Activated naive CD4-positive, alpha-beta T cell treated with anti-CD3 and anti-CD28 coated beads for 36 hours (primary cell): ENCODE results near the gene PECR. TPM values are rescaled to one million over a fixed set of nuclear protein-coding genes. Genes with fewer than 3 reads are reported as not detected.
"Not testable (repeated sequence)": the region's sequence is repeated elsewhere in the genome, so short reads cannot be mapped to it uniquely, and the experiment has no call there.

Experiments
- CTCF ChIA-PET: fragments of 350-600 bp; sonication (Branson Sonifier 250); formaldehyde crosslinking; loops from one replicate; lab custom pipeline; 2021; ENCODE audit warnings: antibody characterized with exemption; lab: Charles Lee
- DNase-seq: peaks from one replicate; pipeline ENCODE4 v3.0.0-alpha.2; 2020
- H3K27ac Mint-ChIP-seq: one replicate; pipeline ENCODE4 v1.8.0; 2021; ENCODE audit warnings: mild to moderate bottlenecking, mixed read lengths
- H3K27me3 Mint-ChIP-seq: one replicate; pipeline ENCODE4 v1.8.0; 2021; ENCODE audit warnings: low read depth, mixed read lengths
- H3K36me3 Mint-ChIP-seq: one replicate; pipeline ENCODE4 v1.8.0; 2021; ENCODE audit warnings: low read depth, mixed read lengths
- H3K4me1 Mint-ChIP-seq: one replicate; pipeline ENCODE4 v1.8.0; 2021; ENCODE audit warnings: low read depth, mixed read lengths
- H3K4me3 Mint-ChIP-seq: one replicate; pipeline ENCODE4 v1.8.0; 2021; ENCODE audit warnings: mild to moderate bottlenecking, moderate library complexity, mixed read lengths
- H3K9me3 Mint-ChIP-seq: one replicate; pipeline ENCODE4 v1.8.0; 2021; ENCODE audit warnings: mixed read lengths
- intact Hi-C: fragments of 100-400 bp; cut with micrococcal nuclease; formaldehyde crosslinking; loops from one replicate; pipeline ENCODE4 v1.15.1; 2023
- total RNA-seq, 2 experiments: library from RNA; stranded (reverse); gene quantifications; one replicate each; pipeline ENCODE4 v1.2.3, GENCODE V29; 2021

The PECR gene
- total RNA-seq, 2 experiments from 2014 or later, result 18.8 to 20.9 TPM

DNA sequence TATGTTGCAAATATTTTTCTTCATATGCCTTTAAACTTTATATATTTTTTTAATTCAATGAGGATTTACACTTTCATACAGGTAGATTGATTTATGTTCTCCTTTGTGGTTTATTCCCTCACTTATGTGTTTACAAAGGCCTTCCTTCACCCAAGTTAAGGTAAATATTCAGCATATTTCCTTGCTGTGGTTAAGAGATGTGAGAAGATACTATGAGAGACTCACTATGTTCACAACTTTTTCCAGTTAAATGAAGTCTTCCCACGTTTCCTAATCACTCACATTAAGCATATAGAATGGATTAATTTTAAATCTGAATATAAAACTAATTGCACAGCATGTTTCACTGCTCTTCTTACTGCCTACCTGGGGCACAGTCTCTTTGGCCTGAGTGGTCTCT lies 597 bp downstream of the PECR start:
- Mint-ChIP-seq H3K36me3 (no peaks in the 10 kb centered on the region), H3K27ac (peak overlapping the region; percentile 75), H3K4me3 (peak overlapping the region; percentile 87), H3K27me3 (no peaks in the 10 kb centered on the region), H3K4me1 (peaks cover 59% of the 10 kb centered on the region), H3K9me3 (no peaks in the 10 kb centered on the region)
- DNase-seq, result no peak
- intact Hi-C loops, result loop anchor here (10.0 kb wide), 1 partner anchor 766 kb away; the partner anchor contains the start of gene ATIC
- CTCF ChIA-PET, result interaction anchor here (0.9 to 2.5 kb wide), 5 partner anchors 12 to 47 kb away, joined by 3 to 8 read pairs (median 6); no protein-coding TSS in a partner anchor

DNA sequence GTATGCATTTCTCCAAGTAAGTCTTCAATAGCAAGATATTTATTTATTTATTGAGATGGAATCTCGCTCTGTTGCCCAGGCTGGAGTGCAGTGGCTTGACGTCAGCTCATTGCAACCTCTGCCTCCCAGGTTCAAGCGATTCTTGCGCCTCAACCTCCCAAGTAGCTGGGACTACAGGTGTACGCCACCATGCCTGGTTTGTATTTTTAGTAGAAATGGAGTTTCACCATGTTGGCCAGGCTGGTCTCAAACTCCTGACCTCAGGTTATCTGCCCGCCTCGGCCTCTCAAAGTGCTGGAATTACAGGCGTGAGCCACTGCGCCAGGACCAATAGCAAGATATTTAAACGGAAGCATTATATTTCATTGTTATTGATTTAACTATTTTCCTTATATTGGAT lies 1.6 kb downstream of the PECR start:
- H3K9me3 Mint-ChIP-seq, DNase-seq, H3K27me3 Mint-ChIP-seq, H3K27ac Mint-ChIP-seq, H3K36me3 Mint-ChIP-seq, H3K4me3 Mint-ChIP-seq: not testable (repeated sequence)
- CTCF ChIA-PET, result interaction anchor here (1.5 kb wide), 1 partner anchor 21 kb away, joined by 8 read pairs; no protein-coding TSS in a partner anchor
- intact Hi-C loops, result loop anchor here (10.0 kb wide), 1 partner anchor 765 kb away; the partner anchor contains the start of gene ATIC
- H3K4me1 Mint-ChIP-seq, result peaks cover 59% of the 10 kb centered on the region

DNA sequence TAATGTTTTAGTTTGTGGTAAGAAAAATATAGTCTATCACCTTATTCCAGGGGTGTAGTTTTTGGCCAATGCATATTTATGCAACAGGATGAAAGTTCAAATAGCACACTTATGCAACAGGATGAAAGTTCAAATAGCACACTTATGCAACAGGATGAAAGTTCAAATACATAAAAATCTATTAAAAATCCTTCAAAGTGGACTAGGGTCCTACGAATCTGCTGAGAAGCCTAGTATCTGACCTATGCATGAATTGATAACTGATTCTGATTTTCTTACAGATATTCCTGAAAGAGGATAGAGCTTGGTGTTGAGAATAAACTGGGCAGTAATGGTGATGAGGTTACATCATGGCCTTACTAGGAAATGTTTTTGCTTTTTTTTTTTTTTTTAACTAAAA lies 2.8 kb downstream of the PECR start:
- H3K4me1 Mint-ChIP-seq, result peaks cover 59% of the 10 kb centered on the region
- no peak for DNase-seq
- CTCF ChIA-PET, result no interaction called here
- H3K27me3 Mint-ChIP-seq, result no peaks in the 10 kb centered on the region
- intact Hi-C loops, result no loop called here
- no peaks in the 10 kb centered on the region for H3K9me3 Mint-ChIP-seq
- no peaks in the 10 kb centered on the region for H3K36me3 Mint-ChIP-seq
- no peak overlapping the region for H3K4me3 Mint-ChIP-seq
- no peak overlapping the region for H3K27ac Mint-ChIP-seq

DNA sequence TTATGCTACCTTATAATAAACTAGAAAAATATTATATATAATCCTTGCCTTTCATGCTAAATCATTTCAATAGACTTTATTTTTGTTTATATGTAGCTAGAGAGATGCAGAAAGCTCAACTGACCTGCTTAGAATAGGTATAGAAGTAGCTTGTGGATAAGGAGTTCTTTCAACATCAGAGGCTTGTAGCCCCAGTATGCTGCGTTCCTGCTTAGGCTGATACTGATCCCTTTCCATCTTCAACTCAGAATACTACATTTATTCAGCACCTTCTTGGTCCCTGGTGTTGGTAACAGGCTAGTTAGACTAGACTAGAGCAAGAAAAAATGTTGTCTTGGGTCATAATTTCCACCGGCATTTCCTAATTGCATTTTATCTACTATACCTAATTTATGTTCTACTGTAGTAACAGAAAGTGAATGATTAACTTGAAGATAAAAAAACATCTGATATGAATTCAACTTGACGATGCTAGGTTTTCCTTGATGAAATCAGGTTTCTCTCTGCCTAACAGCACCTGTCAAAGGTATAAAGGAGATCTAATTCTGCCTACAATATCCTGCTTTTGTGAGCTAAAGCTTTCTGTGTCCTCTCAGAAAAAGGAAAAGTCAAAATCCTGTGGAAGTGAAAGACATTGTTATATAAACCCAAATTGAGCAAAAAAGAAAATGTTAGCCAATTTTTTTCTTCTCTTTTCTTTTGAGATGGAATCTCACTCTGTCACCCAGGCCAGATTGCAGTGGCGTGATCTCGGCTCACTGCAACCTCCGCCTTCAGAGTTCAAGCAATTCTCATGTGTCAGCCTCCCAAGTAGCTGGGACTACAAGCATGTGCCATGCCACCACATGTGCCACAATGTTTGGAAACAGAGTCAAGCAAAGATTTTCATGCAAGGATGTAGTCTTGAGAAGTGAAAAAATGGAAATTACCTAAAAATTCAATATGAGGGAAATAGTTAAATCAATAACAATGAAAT lies 5.8 kb downstream of the PECR start:
- H3K36me3 Mint-ChIP-seq, result no peaks in the 10 kb centered on the region
- peaks cover 39% of the 10 kb centered on the region for H3K4me1 Mint-ChIP-seq
- no peaks in the 10 kb centered on the region for H3K9me3 Mint-ChIP-seq
- CTCF ChIA-PET, result interaction anchor here (1.0 to 1.4 kb wide), 3 partner anchors 9 to 126 kb away, joined by 3 read pairs; no protein-coding TSS in a partner anchor
- no peaks in the 10 kb centered on the region for H3K27me3 Mint-ChIP-seq
- no peak overlapping the region for H3K4me3 Mint-ChIP-seq
- intact Hi-C loops, result no loop called here
- DNase-seq, result no peak
- H3K27ac Mint-ChIP-seq, result peak overlapping the region; percentile 61

DNA sequence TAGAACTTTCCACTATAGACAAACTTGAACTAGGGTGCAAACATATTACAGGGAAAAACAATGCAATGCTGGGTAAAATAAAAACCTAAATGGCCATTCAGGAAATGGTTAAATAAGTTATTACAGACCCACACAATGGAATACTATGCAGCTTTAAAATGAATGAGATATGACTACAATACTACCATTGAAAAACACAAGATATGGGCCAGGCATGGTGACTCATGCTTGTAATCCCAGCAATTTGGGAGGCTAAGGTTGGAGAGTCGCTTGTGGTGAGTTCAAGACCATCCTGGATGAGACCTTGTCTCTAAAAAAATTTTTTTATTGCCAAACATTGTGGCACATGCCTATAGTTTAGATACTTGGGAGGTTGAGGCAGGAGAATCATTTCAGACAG lies 6.8 kb downstream of the PECR start:
- CTCF ChIA-PET, result interaction anchor here (1.0 to 1.4 kb wide), 3 partner anchors 10 to 125 kb away, joined by 3 read pairs; no protein-coding TSS in a partner anchor
- intact Hi-C loops, result no loop called here
- no peaks in the 10 kb centered on the region for H3K9me3 Mint-ChIP-seq

DNA sequence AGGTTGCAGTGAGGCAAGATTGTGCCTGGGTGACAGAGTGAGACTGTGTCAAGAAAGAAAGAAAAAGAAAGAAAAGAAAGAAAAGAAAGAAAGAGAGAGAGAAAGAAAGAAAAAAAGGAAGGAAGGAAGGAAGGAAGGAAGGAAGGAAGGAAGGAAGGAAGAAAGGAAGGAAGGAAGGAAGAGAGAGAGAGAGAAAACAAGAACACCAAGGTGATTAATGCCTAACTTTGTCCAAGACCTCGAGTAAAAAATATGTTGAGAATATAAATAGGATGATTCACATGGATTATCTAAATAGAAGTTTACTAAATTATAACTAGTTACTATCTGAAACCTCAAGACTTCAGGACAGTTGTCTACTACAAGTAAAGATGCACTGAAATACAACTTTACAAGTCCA lies 7.2 kb downstream of the PECR start:
- H3K27me3 Mint-ChIP-seq, result no peaks in the 10 kb centered on the region
- H3K9me3 Mint-ChIP-seq, result no peaks in the 10 kb centered on the region
- CTCF ChIA-PET, result interaction anchor here (1.1 to 1.7 kb wide), 3 partner anchors 10 to 40 kb away, joined by 3 to 4 read pairs (median 4); no protein-coding TSS in a partner anchor
- peaks cover 32% of the 10 kb centered on the region for H3K4me1 Mint-ChIP-seq
- H3K36me3 Mint-ChIP-seq, result no peaks in the 10 kb centered on the region
- intact Hi-C loops, result no loop called here
- DNase-seq, result no peak
- no peak overlapping the region for H3K27ac Mint-ChIP-seq
- H3K4me3 Mint-ChIP-seq, result no peak overlapping the region

More for the DNA sequence above, 6.8 kb downstream of the PECR start:
- Mint-ChIP-seq H3K4me3 (no peak overlapping the region), H3K27ac (no peak overlapping the region), H3K4me1 (peaks cover 31% of the 10 kb centered on the region), H3K36me3 (no peaks in the 10 kb centered on the region), H3K27me3 (no peaks in the 10 kb centered on the region)
- no peak for DNase-seq

DNA sequence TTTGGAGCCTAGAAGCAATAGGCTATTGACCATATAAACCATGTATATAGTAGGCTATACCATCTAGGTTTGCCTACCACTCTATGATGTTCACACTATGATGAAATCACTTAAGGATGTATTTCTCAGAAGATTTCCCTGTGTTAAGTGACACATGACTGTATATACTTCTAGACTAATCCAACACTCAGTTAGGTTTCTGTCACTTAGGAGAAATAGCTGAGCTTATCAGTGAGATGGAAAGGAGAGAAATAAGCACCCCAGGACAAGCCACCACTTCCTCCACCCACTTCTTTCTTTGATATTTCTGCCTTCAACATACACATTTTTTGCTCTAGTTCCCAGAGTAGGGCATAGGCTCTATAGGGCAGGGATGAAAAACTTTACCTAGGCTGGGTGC lies 7.8 kb downstream of the PECR start:
- Mint-ChIP-seq H3K4me3 (no peak overlapping the region), H3K9me3 (no peaks in the 10 kb centered on the region), H3K27ac (no peak overlapping the region), H3K4me1 (peaks cover 35% of the 10 kb centered on the region), H3K36me3 (no peaks in the 10 kb centered on the region), H3K27me3 (no peaks in the 10 kb centered on the region)
- intact Hi-C loops, result no loop called here
- CTCF ChIA-PET, result interaction anchor here (1.1 to 1.7 kb wide), 3 partner anchors 10 to 41 kb away, joined by 3 to 4 read pairs (median 4); no protein-coding TSS in a partner anchor
- DNase-seq, result no peak

DNA sequence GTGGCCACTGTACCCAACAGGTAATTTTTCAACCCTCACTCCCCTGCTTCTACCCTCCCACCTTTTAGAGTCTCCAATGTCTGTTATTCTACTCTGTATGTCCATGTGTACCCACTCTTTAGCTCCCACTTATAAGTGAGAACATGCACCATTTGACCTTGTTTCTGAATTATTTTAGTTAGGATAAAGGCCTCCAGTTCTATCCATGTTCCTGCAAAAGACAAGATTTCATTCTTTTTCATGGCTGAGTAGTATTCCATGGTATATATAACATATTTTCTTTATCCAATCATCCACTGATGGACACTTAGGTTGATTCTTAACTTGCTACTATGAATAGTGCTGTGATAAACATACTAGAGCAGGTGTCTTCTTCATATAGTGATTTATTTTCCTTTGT lies 9.1 kb downstream of the PECR start:
- peaks cover 38% of the 10 kb centered on the region for H3K4me1 Mint-ChIP-seq
- intact Hi-C loops, result no loop called here
- CTCF ChIA-PET, result interaction anchor here (1.3 to 1.7 kb wide), 2 partner anchors 38 to 40 kb away, joined by 3 to 4 read pairs; no protein-coding TSS in a partner anchor
- H3K36me3 Mint-ChIP-seq, result no peaks in the 10 kb centered on the region
- H3K27ac Mint-ChIP-seq, result no peak overlapping the region
- H3K9me3 Mint-ChIP-seq, result no peaks in the 10 kb centered on the region
- no peak for DNase-seq
- no peaks in the 10 kb centered on the region for H3K27me3 Mint-ChIP-seq
- H3K4me3 Mint-ChIP-seq, result no peak overlapping the region

DNA sequence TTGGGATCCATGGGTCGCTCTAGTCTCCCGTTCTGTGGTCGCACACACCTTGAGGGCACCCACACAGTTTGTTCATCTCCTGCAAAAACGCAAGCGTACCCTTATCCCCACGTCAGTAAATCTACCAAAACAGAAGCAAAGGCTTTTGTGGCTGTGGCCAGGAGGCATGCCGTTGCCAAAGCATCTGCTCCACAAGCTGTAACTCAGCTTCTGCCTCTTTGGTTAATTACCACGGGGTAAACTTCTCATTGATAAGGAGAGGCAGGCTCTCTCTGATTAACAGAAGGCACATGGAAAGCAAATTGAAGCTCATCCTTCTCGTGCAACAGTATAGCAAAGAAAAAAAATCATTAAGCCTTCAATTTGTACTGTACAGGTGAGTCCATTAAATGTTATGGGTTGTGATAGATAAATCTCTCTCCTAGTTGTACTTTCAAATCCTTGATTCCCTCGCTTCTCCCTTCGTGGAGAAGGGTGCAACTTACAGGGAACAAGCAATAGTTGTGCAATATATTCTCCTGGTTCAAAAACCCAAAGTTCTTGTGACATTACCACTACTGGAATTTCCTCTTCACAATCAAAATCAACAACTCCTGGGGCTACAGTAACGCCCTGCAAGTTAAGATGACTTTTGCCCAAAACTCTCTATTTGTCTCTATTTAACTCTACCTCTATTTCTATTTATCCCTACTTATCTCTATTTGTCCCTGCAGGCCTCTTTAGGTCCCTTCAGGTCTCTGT lies 10.3 kb downstream of the PECR start:
- DNase-seq, result no peak
- Mint-ChIP-seq H3K36me3 (no peaks in the 10 kb centered on the region), H3K4me1 (peaks cover 36% of the 10 kb centered on the region), H3K27me3 (no peaks in the 10 kb centered on the region), H3K4me3 (no peak overlapping the region), H3K27ac (no peak overlapping the region), H3K9me3 (no peaks in the 10 kb centered on the region)
- CTCF ChIA-PET, result interaction anchor here (1.0 to 1.1 kb wide), 2 partner anchors 13 to 39 kb away, joined by 3 read pairs; no protein-coding TSS in a partner anchor
- intact Hi-C loops, result no loop called here

DNA sequence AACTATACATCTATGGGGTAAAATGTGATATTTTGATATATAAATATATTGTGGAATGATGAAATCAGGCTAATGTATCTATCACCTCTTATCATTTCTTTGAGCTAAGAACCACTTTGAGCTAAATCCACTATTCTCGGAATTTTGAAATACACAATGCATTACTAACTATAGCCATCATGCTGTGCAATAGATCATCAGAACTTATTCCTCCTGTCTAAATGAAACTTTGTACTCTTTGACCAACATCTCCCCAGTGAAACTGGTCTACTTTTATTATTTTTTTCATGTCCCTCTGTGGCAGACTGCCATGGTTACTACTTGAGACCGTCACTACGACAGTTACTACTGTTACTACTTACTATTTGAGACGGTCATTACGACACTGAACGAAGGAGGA lies 11.4 kb downstream of the PECR start:
- H3K9me3 Mint-ChIP-seq, result no peaks in the 10 kb centered on the region
- H3K27ac Mint-ChIP-seq, result no peak overlapping the region
- no peaks in the 10 kb centered on the region for H3K36me3 Mint-ChIP-seq
- H3K4me1 Mint-ChIP-seq, result peaks cover 26% of the 10 kb centered on the region
- no peak for DNase-seq
- no peak overlapping the region for H3K4me3 Mint-ChIP-seq
- no peaks in the 10 kb centered on the region for H3K27me3 Mint-ChIP-seq
- CTCF ChIA-PET, result interaction anchor here (0.6 to 1.7 kb wide), 6 partner anchors 12 to 49 kb away, joined by 3 to 4 read pairs (median 4); no protein-coding TSS in a partner anchor
- intact Hi-C loops, result no loop called here

DNA sequence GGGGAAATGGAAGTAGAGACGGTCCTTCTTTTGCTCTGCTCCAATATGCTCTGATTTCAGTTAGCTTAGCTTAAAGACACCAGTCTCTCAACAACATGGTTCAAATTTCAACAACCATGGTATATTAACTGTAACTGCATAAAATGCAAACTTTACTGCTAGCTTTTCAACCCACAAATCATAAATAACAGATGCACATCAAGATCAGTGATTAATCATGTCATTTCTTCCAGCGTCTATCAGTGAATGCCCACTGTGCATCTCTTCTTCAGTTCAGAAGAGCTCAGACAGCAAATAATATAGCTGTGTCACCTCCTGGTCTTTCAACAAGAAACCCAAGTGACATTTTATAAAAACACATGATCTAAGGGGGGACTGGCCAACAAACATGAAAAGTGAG lies 12.6 kb downstream of the PECR start:
- DNase-seq, result no peak
- H3K4me1 Mint-ChIP-seq, result peaks cover 18% of the 10 kb centered on the region
- no peaks in the 10 kb centered on the region for H3K9me3 Mint-ChIP-seq
- no peaks in the 10 kb centered on the region for H3K27me3 Mint-ChIP-seq
- H3K36me3 Mint-ChIP-seq, result no peaks in the 10 kb centered on the region
- CTCF ChIA-PET, result interaction anchor here (0.7 to 1.7 kb wide), 6 partner anchors 9 to 41 kb away, joined by 3 to 5 read pairs (median 3); no protein-coding TSS in a partner anchor
- no peak overlapping the region for H3K27ac Mint-ChIP-seq
- H3K4me3 Mint-ChIP-seq, result no peak overlapping the region
- intact Hi-C loops, result no loop called here

DNA sequence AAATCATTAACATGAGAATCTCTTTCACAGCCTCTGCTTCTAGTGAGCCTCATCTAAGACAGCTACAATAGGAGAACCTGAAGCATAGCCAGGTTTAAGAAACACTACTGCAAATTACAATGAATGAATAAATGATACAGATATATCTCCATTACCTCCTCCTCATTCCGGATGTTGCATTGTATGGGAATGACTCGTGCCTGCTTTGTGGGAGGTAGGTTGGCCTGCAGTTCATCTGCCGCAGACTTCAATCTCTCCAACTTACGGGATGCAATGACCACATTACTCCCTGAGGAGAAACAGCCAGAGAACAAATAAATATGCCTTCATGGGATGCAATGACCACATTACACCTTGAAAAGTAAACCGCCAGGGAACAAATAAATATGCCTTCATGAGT lies 15.4 kb downstream of the PECR start:
- Mint-ChIP-seq H3K36me3 (peaks cover 1% of the 10 kb centered on the region), H3K27me3 (no peaks in the 10 kb centered on the region), H3K27ac (no peak overlapping the region), H3K4me3 (no peak overlapping the region), H3K9me3 (no peaks in the 10 kb centered on the region), H3K4me1 (peaks cover 14% of the 10 kb centered on the region)
- intact Hi-C loops, result no loop called here
- DNase-seq, result no peak
- CTCF ChIA-PET, result interaction anchor here (1.0 to 1.6 kb wide), 2 partner anchors 17 to 34 kb away, joined by 3 to 4 read pairs; no protein-coding TSS in a partner anchor
